Hypothalamus (tissue), 51 donors: ENCODE data around the gene NMRK2.

Experiments
- DNase-seq, 51 donors: peaks; one replicate each; lab custom pipeline; 2025; lab: John Stamatoyannopoulos, UW

NMRK2 gene

DNA sequence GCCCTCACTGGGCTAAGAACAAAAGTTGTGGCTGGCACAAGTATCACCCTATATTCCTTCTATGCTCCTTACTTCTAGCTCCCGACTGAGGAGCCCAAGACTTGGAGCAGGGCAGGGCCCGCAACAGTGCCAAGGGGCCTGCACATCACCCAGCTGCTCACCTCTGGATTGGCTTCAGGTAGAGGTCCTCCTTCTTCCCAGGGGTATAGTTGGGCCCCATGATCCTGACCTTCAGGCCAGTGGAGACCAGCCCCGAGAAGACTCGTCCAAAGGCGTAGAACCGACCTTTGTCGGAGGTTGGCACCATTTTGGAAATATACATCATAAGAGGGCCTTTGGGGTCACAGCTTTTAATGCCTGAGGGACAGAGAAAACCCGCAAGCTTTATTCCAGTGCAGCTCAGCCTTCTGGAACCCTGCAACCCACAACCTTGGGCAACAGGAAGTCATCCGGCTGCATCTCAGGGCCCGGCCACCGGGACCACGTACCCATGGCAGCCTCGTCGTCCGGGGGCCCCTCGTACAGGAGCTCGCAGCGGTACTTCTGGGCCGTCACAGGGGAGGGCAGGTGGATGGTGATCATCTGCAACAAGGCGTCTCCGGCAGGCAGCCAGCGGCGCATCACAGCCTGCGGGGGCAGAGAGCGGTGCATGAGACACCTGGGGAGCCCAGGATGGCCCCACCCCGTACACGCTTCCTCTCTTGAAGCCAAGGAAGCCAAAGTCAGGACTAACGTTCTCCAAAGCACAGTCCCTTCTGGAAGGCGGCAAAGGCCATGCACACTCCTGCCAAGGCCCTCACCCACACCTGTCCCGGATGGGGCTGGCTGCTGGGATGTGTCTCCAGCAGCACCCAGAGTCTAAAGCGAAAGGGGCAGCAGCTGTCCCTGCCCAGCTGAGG lies 47.7 kb downstream of the NMRK2 start:
- DNase-seq = no peak

- DNase-seq = no peak
Measured at GRCh38 chr19:3981373-3981735, 48.5 kb downstream of the NMRK2 start.

DNA sequence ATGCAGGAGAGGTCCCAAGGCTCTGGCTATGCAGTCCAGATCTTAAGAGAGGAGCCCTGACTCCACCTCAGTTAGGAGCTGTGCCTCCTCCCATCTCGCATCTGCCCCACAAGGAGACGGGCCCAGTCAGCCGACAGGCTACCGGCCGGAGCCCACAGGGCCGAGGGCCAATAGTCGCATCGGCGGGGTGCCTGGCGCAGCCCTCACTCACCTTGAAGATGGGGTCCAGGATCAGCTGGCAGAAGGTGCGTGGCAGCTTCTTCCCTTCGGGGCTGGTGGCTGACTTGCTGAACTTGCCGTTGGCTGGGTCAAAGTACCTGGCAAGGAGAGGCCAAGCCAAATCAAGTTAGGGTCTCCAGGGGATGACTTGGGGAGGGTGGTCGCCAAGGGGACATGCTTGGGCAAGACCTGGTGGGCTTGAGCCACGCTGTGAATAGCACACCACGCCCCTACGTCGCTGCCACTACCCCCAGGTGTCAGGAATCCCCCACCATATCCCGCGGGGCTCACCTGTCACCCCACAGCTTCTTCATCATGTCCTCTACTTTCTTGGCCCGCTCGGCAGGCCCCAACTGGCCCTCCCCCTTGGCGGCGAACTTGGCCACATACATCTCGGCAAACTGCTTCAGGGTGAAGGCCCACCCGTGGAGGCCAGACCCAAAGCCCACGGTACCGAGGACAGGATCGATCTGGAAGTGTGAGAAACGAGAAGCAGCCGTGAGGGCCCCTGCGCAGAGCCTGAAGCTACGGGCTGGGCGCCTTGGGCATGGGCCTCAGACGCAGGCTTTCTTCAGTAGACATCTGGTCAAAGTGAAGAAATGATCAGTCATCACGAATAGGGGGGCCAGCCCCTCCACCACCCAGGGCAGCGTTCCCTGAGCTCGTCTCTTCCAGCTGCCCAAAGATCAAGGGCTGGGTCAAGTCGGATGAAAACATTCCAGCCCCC lies 49.1 kb downstream of the NMRK2 start:
- DNase-seq = no peak

GRCh38 chr19:3982701-3983541 lies 50.1 kb downstream of the NMRK2 start:
- DNase-seq = peak in 2 of 51 donors; percentile 11 to 14

- no peak for DNase-seq
Measured at GRCh38 chr19:3983542-3983914, 50.7 kb downstream of the NMRK2 start.

DNA sequence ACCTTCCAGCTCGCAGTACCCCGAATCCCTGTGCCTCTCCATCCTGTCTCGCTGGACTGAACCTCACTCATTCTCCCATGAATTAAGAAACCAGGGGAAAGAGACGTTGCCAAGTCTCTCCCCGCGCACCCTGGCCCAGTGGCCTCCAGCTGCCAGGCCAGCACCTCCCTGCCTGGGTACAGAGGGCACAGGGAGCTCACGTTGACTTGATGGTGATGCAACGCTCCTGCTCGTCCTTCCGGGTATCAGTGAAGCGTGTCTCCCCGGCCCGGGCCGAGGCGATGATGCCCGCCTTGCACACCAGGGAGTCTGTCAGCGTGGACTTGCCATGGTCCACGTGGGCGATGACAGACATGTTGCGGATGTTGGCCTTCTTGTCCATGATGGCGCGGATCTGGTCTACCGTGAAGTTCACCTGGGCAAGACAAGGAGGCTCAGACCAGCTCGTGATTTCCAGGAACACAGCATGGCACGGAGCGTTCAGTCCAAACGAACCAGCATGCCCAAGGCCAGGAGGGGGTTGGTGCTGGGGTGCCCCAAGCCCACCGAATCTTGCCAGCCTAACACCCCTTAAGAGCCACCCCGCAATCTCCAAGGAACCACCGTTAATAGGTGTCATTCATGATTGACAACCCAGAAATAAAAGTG lies 51.2 kb downstream of the NMRK2 start:
- DNase-seq = peak in 1 of 51 donors; percentile 30

DNA sequence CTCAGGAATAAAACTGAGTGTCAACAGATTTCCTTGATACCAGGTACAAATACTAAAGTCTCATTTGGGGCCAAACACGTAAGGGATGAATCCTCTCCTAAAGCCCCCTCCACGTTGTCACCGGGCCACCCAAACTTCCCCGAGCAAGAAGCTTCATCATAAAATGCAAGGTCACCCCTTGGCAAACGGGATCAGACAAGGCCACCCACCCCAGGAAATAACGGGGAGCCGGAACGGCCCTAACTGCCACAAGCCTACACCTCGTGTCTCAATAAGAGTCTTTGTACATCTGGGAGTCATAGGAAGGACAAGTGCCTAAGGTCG lies 51.7 kb downstream of the NMRK2 start:
- DNase-seq = peak in 2 of 51 donors; percentile 40 to 77

GRCh38 chr19:3984908-3985642 lies 52.2 kb downstream of the NMRK2 start, which contains the start of gene EEF2:
Gene EEF2 (minus strand): TSS chr19:3985463. CDS start chr19:3985380, 83 bp downstream.
- peak; percentile 46 to 93 (median 81) for DNase-seq

- DNase-seq = no peak
Measured at GRCh38 chr19:3985643-3986259, 52.9 kb downstream of the NMRK2 start.

DNA sequence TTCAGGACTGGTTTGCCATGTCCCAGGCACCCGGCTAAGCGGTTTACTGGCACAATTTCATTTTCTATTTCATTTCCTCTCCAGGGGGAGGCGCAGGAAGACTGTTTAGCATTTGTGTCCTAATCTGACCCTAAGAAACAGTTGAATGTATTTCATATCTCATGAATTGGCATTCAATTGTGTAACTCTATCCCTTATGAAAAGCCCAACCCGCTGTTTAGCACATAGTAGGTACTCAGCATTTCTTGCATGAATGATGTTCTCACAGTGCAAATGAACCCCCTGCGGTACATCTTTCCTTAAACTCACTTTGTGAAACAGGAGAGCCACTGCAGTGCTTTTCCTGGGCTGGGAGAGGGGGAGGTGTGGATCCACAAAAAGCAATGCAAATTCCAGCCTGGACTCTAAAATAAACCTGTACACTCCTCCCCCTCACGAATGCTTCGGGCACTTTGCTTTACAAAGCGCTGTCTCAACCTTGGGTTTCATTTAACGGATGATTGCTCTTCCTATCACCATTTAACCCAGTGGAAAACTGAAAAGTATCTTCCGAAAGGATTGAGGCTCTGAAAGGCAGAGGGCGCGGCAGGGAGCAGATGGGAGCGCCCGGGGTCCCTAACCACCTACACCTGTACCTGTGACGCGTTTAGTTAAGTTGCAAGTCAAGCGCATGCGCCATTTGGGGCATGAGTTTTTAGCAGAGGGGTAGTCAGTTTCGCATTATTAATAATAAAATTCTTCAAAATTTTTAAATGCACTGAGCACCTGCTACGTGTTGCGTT lies 53.6 kb downstream of the NMRK2 start:
- DNase-seq = peak in 28 of 51 donors; percentile 6 to 82 (median 43)

DNA sequence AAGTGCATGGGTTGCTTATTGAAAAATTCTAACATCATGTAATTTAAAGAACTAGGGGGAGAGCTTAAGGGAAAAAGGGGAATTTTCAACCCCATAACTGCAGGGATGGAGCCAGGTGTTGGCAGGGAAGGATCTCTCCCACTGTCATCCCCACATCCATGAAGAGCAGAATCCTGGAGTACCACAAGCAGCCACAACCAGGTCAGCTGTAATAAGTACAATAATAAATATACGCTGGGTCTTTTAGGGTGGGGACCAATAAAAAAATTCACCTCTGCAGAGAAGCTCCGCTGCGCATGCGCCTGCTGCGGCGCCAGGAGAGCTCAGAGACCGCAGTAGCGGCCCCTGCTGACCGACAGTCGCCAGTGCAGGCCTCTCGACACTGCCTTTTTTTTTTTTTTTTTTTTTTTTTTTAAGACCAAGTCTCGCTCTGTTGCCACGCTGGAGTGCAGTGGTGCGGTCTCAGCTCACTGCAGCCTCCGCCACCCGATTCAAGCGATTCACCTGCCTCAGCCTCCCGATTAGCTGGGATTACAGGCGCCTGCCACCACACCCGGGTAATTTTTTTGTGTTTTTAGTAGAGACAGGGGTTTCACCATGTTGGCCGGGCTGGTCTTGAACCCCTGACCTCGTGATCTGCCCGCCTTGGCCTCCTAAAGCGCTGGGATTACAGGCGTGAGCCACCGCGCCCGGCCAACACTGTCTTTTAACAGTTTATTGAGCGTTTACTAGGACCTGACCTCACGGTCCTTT lies 54.9 kb downstream of the NMRK2 start:
- peak in 45 of 51 donors; percentile 11 to 83 (median 62) for DNase-seq

GRCh38 chr19:3990815-3991117 lies 57.9 kb downstream of the NMRK2 start:
- DNase-seq = no peak
